GM12872 (cell line): Measurements from ENCODE around the gene WBP4.

ENCODE experiments used
- TF ChIP-seq, protein P1 (sequence below): IDR thresholded peaks from 3 replicates; pipeline ENCODE4 v1.5.1; 2011; ENCODE audit warnings: low read depth, mild to moderate bottlenecking, low read length, moderate library complexity; ENCODE audit not compliant: insufficient read depth

WBP4 gene

DNA sequence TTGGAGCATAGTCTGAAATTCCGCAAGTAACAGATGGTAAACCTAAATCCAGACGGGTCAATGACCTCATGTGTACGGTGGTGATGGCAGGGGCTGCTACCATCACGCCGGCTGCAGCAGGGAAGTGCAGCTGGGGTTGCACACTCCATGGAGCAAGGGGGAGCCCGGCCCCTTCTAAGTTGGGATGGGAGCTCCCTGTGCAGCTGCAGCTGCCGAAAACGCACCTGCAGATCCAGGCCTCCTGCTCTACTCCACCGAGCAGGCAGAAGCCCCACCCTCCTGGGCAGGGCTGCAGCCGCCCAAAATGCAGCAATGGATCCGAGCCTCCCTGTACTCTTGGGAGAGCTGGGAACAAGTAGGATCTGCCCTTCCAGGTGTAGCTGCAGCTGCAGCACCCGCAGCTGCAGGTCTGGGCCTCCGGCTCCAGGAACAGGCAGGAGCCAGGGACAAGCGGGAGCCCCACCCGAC is 45.8 kb downstream of the WBP4 start:
- TF ChIP-seq, protein P1, sequence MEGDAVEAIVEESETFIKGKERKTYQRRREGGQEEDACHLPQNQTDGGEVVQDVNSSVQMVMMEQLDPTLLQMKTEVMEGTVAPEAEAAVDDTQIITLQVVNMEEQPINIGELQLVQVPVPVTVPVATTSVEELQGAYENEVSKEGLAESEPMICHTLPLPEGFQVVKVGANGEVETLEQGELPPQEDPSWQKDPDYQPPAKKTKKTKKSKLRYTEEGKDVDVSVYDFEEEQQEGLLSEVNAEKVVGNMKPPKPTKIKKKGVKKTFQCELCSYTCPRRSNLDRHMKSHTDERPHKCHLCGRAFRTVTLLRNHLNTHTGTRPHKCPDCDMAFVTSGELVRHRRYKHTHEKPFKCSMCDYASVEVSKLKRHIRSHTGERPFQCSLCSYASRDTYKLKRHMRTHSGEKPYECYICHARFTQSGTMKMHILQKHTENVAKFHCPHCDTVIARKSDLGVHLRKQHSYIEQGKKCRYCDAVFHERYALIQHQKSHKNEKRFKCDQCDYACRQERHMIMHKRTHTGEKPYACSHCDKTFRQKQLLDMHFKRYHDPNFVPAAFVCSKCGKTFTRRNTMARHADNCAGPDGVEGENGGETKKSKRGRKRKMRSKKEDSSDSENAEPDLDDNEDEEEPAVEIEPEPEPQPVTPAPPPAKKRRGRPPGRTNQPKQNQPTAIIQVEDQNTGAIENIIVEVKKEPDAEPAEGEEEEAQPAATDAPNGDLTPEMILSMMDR = no peak

- TF ChIP-seq, protein P1 = no peak
Measured at GRCh38 chr13:41107584-41108014, 46.3 kb downstream of the WBP4 start.

DNA sequence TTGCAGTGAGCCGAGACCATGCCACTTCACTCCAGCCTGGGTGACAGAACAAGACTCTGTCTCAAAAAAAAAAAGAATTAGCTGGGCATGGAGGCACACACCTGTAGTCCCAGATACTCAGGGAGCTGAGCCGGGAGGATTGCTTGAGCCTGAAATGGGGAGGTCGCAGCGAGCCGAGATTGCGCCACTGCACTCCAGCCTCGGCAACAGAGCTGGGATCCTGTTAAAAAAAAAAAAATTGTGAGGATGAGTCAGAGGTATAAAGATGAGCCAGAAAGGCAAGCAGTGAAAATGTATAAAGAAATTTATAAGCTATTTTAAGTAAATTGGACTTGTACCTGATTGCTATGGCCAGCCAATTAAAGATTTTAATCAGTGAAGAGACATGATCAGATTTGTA is 50.1 kb downstream of the WBP4 start:
- TF ChIP-seq, protein P1 = no peak

DNA sequence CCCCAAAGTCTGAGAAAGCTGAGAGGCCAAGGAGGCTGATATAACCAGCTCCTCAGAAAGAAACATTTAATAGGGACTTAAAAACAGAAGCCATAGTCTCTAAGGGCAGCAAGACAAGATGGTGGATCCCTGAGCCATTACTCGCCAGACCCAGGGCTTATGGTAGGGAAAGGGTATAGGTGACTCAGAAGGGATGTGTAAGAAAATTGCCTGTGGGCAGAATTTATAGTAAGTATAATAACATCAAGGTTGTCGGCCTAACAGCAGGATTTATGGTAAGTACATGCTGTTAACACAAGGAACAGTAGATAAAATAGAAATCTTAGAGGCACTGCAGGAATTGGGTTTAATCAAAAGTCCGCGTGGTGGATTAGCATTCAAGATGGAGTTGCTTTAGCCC is 56.6 kb downstream of the WBP4 start:
- TF ChIP-seq, protein P1 = no peak

DNA sequence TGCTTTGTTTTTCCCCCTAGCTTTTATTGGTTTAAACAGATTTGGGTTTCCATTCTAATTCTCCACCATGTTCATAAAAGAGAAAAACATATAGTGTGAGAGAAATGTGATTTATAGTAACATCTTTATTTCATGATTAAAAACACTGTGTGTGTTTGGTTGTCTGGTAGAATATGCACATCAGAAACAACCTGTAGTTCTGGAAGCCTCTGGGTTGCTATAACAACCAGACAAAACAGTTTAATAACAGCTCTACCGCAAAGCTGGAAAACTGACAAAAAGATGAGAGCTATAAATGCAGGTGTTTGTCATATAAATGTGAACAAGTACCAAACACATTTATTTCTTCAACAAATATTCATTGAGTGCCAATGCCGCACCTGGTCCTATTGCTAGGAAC is 61.5 kb downstream of the WBP4 start:
- TF ChIP-seq, protein P1 = no peak

DNA sequence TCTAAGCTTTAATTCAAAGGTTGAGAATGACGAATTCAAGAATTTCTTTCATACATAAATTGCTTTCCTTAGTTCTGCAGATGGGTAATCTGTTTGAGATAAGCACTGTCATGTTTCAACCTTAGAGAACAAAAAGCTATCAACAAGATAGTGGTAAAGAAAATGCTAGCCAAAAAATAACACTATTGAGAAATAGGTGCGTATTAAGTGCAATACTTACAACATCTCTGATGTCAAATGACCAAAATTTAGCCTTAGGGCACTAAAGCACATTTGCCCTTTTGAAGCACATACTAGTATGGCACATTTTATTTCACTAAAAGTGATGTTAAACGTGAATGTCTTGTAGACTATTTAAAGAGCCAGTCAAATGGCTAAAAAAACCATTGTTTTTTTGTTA is 66.4 kb downstream of the WBP4 start:
- TF ChIP-seq, protein P1 = no peak

GRCh38 chr13:41130356-41130755 is 69.0 kb downstream of the WBP4 start:
- TF ChIP-seq, protein P1 = no peak
